HepG2 (cell line): Measurements from ENCODE around the gene MED25. TPM values are rescaled to one million over a fixed set of nuclear protein-coding genes. Genes with fewer than 3 reads are reported as not detected.

Experiments
- ATAC-seq: fragments of 200-7000 bp; cut with Tn5 transposase; 3 replicates; pipeline ENCODE4 v1.9.1; 2020; ENCODE audit warnings: mild to moderate bottlenecking, moderate library complexity
- BruUV-seq: library from RNA; stranded (reverse); fragments of 400-500 nt; replicated peaks from 2 replicates; lab custom pipeline; 2021; lab: Mats Ljungman, UMichigan
- CTCF ChIA-PET: fragments of 300-600 bp; formaldehyde crosslinking; extraction: SDS; loops from one replicate; lab custom pipeline; 2021; ENCODE audit warnings: low total read pairs, inconsistent platforms, low intra/inter-chr PET ratio; lab: Yijun Ruan, JAX
- POLR2A ChIA-PET: fragments of 350-600 bp; sonication (Branson Sonifier 250); formaldehyde crosslinking; loops from one replicate; lab custom pipeline; 2020; ENCODE audit warnings: antibody characterized with exemption, inconsistent platforms; lab: Yijun Ruan, JAX
- DNase-seq: peaks from one replicate; pipeline ENCODE4 v3.0.0-alpha.2; 2015; ENCODE audit warnings: low spot score
- FAIRE-seq: peaks from 3 replicates; lab custom pipeline; 2011; peaks lifted over from hg19 to GRCh38; lab: Jason Lieb, UNC
- H2AFZ ChIP-seq: one replicate; pipeline ENCODE4 v1.6.1; 2011; ENCODE audit warnings: low read length, inconsistent platforms
- H3K27ac ChIP-seq: fragments of 300-600 bp; 3 replicates; pipeline ENCODE4 v1.8.0; 2011; ENCODE audit warnings: mixed run types, mild to moderate bottlenecking, mixed read lengths, low read length, inconsistent platforms; ENCODE audit not compliant: insufficient read depth; ENCODE audit errors: extremely low read length
- H3K27me3 ChIP-seq, 2 experiments: fragments of 200-600 bp in 1 of 2; 2 replicates in 1 of 2; 3 replicates in 1 of 2; pipeline versions ENCODE4 v1.6.0 to v1.8.0; 2011; ENCODE audit warnings: low read length in 2 of 2, mild to moderate bottlenecking in 2 of 2, moderate library complexity in 2 of 2, inconsistent platforms in 1 of 2; ENCODE audit not compliant: insufficient read depth in 2 of 2, control insufficient read depth in 1 of 2
- H3K36me3 ChIP-seq, 2 experiments: fragments of 200-600 bp in 1 of 2; replicated peaks in 1 of 2; 2 replicates in 1 of 2; 3 replicates in 1 of 2; pipeline versions ENCODE4 v1.5.1 to v1.8.0; 2011; ENCODE audit warnings: low read length in 2 of 2, inconsistent platforms in 1 of 2; ENCODE audit not compliant: insufficient read depth in 2 of 2, control insufficient read depth in 1 of 2
- H3K4me1 ChIP-seq: 2 replicates; pipeline ENCODE4 v1.5.1; 2012; ENCODE audit warnings: low read length, inconsistent platforms; ENCODE audit not compliant: insufficient read depth
- H3K4me2 ChIP-seq: 2 replicates; pipeline ENCODE4 v1.6.0; 2011; ENCODE audit warnings: low read depth, low read length, inconsistent platforms
- H3K4me3 ChIP-seq, 3 experiments: fragments of 200-600 bp in 1 of 3; sonication (generic), shearing (Covaris generic) in 1 of 3; replicated peaks in 1 of 3; 2 replicates each; pipeline ENCODE4 v1.5.1; 2011 to 2016; ENCODE audit warnings: low read length in 3 of 3, inconsistent platforms in 2 of 3, low read depth in 2 of 3, mild to moderate bottlenecking in 2 of 3, control low read depth in 1 of 3, mixed read lengths in 1 of 3; ENCODE audit not compliant: insufficient read depth in 1 of 3
- H3K79me2 ChIP-seq: one replicate; pipeline ENCODE4 v1.6.1; 2011; ENCODE audit warnings: low read length, inconsistent platforms; ENCODE audit not compliant: insufficient read depth
- H3K9ac ChIP-seq: 2 replicates; pipeline ENCODE4 v1.6.0; 2011; ENCODE audit warnings: mild to moderate bottlenecking, low read depth, low read length, inconsistent platforms; ENCODE audit not compliant: insufficient read depth
- H3K9me3 ChIP-seq: 2 replicates; pipeline ENCODE4 v1.5.1; 2012; ENCODE audit warnings: mild to moderate bottlenecking, low read length
- H4K20me1 ChIP-seq: 2 replicates; pipeline ENCODE4 v1.6.0; 2011; ENCODE audit warnings: inconsistent platforms, mild to moderate bottlenecking, low read length, moderate library complexity; ENCODE audit not compliant: insufficient read depth
- ARNT2 ChIP-seq: sonication (generic); formaldehyde crosslinking; IDR thresholded peaks from 2 replicates; pipeline ENCODE4 v1.8.0; 2022; ENCODE audit warnings: mild to moderate bottlenecking, low read depth, missing genetic modification reagents, moderate library complexity
- GMEB2 ChIP-seq: IDR thresholded peaks from 2 replicates; pipeline ENCODE4 v1.6.1; 2016; ENCODE audit warnings: missing biosample characterization, missing genetic modification reagents, low read depth
- KLF12 ChIP-seq: sonication (generic); formaldehyde crosslinking; IDR thresholded peaks from 2 replicates; pipeline ENCODE4 v1.4.0; 2020; ENCODE audit warnings: missing genetic modification reagents, borderline replicate concordance
- KLF9 ChIP-seq: IDR thresholded peaks from 2 replicates; pipeline ENCODE4 v1.6.1; 2016; ENCODE audit warnings: low read depth
- MED8 ChIP-seq: sonication (generic); formaldehyde crosslinking; IDR thresholded peaks from 2 replicates; pipeline ENCODE4 v1.8.1; 2023; ENCODE audit warnings: mild to moderate bottlenecking, missing genetic modification reagents; ENCODE audit not compliant: insufficient replicate concordance
- MXD4 ChIP-seq: IDR thresholded peaks from 2 replicates; pipeline ENCODE4 v1.6.1; 2016; ENCODE audit warnings: mild to moderate bottlenecking, missing biosample characterization, missing genetic modification reagents
- NFE2L2 ChIP-seq: fragments of 150-350 bp; IDR thresholded peaks from 2 replicates; pipeline ENCODE4 v1.6.1; 2014; ENCODE audit warnings: low read length
- NR2F2 ChIP-seq: IDR thresholded peaks from 2 replicates; pipeline ENCODE4 v1.6.1; 2012; ENCODE audit warnings: low read depth, inconsistent platforms, borderline replicate concordance
- RFX1 ChIP-seq: fragments of 450-650 bp; IDR thresholded peaks from 2 replicates; pipeline ENCODE4 v1.6.1; 2017
- SIN3B ChIP-seq: fragments of 150-350 bp; IDR thresholded peaks from 2 replicates; pipeline ENCODE4 v1.6.1; 2014; ENCODE audit warnings: low read length
- TFE3 ChIP-seq: IDR thresholded peaks from 2 replicates; pipeline ENCODE4 v1.6.1; 2016
- TRAFD1 ChIP-seq: sonication (generic); formaldehyde crosslinking; IDR thresholded peaks from 2 replicates; pipeline ENCODE4 v1.5.1; 2020; ENCODE audit warnings: missing genetic modification reagents, mild to moderate bottlenecking, borderline replicate concordance
- XRCC5 ChIP-seq: fragments of 200-400 bp; formaldehyde crosslinking; optimal IDR thresholded peaks from 2 replicates; pipeline ENCODE3; 2017; ENCODE audit warnings: mild to moderate bottlenecking, low read length
- ZHX2 ChIP-seq, 2 experiments: sonication (generic) in 1 of 2; formaldehyde crosslinking in 1 of 2; IDR thresholded peaks; 2 replicates each; pipeline versions ENCODE4 v1.6.1 to v1.9.0; 2014 to 2022; ENCODE audit warnings: antibody characterized with exemption in 1 of 2, borderline replicate concordance in 1 of 2, inconsistent platforms in 1 of 2, low read depth in 1 of 2, missing genetic modification reagents in 1 of 2
- WGBS: methylation state at CpG from one replicate; pipeline ENCODE4 v1.1.6; 2017; ENCODE audit warnings: low lambda C conversion rate; 5-methylcytosine and 5-hydroxymethylcytosine counted together
- in situ Hi-C: cut with HindIII; loops from 2 replicates; pipeline ENCODE4 v1.10.0; 2017; ENCODE audit warnings: low pct_unique_long_range_greater_than_20kb; ENCODE audit not compliant: extremely low pct_ligation_motif_present
- intact Hi-C: fragments of 100-400 bp; cut with micrococcal nuclease; formaldehyde crosslinking; loops from one replicate; pipeline ENCODE4 v1.10.0; 2022; ENCODE audit not compliant: unreplicated experiment
- polyA plus RNA-seq, 8 experiments: library from polyadenylated mRNA; depleted of rRNA in 3 of 8; stranded (reverse) in 7 of 8; unstranded in 1 of 8; fragments of >200 nt; fragmentation: Illumina TruSeq in 4 of 8; extraction: Trizol in 4 of 8; gene quantifications; 2 replicates each; pipeline versions ENCODE4 v1.2.1 to v1.2.3, GENCODE V29; 2011 to 2016; ENCODE audit warnings: low read depth in 4 of 8, missing spikeins in 1 of 8, mixed read lengths in 1 of 8; ENCODE audit not compliant: insufficient read depth in 1 of 8
- total RNA-seq, 5 experiments: library from RNA; depleted of rRNA; stranded (reverse); fragments of >200 nt; fragmentation: Illumina TruSeq; extraction: Trizol; gene quantifications; 2 replicates each; pipeline ENCODE4 v1.2.3, GENCODE V29; 2016; ENCODE audit warnings: low read depth in 1 of 5

Gene MED25
- total and polyA plus RNA-seq, 2 of the 13 experiments (the other 11 are each of a cell fraction or from before 2014, with no cell fraction given) = 11.1 to 15.1 TPM

GRCh38 chr19:49830766-49831165 is 12.7 kb downstream of the MED25 start:
- BruUV-seq = no TSS peak
- FAIRE-seq (no peak), ATAC-seq (no peak), DNase-seq (no peak)
- TF ChIP-seq MXD4 (CRISPR knock-in tag) = no peak
- no peak for TF ChIP-seq SIN3B
- TF ChIP-seq ARNT2 (CRISPR knock-in tag) = no peak
- TF ChIP-seq XRCC5 = no peak
- no peak for TF ChIP-seq NR2F2
- no peak for TF ChIP-seq ZHX2 (IDR thresholded peaks at IDR 0.05; ENCODE audit: low read depth)
- TF ChIP-seq ZHX2 (CRISPR knock-in tag; IDR thresholded peaks at IDR 0.05; ENCODE audit: borderline replicate concordance) = no peak
- no peak for TF ChIP-seq TFE3 (CRISPR knock-in tag)
- no peak for TF ChIP-seq KLF9 (CRISPR knock-in tag)
- no peak for TF ChIP-seq NFE2L2
- TF ChIP-seq TRAFD1 (CRISPR knock-in tag) = no peak
- TF ChIP-seq GMEB2 = no peak
- no peak for TF ChIP-seq KLF12 (CRISPR knock-in tag)
- TF ChIP-seq RFX1 = no peak
- TF ChIP-seq MED8 (CRISPR knock-in tag) = no peak
- Histone ChIP-seq H3K4me2 (no peak overlapping the region), H3K4me1 (no peaks in the 10 kb centered on the region), H4K20me1 (no peaks in the 10 kb centered on the region), H3K36me3 (peaks cover 27 to 58% of the 10 kb centered on the region in 2 experiments), H3K27ac (no peak overlapping the region), H3K4me3 (no peak overlapping the region), H2AFZ (no peak overlapping the region), H3K9me3 (no peaks in the 10 kb centered on the region), H3K27me3 (no peaks in the 10 kb centered on the region), H3K9ac (no peak overlapping the region), H3K79me2 (no peaks in the 10 kb centered on the region)
- in situ Hi-C loops (no loop called here), intact Hi-C loops (no loop called here)
- ChIA-PET POLR2A (no interaction called here), CTCF (no interaction called here)
- 99% methylated on average over 10 of the region's 12 CpGs for WGBS
